HepG2 (cell line): ENCODE results near the gene ZBTB7C. TPM values are rescaled to one million over a fixed set of nuclear protein-coding genes. Genes with fewer than 3 reads are reported as not detected.

Experiments used
- ATAC-seq: fragments of 200-7000 bp; cut with Tn5 transposase; 3 replicates; pipeline ENCODE4 v1.9.1; 2020; ENCODE audit warnings: mild to moderate bottlenecking, moderate library complexity
- BruUV-seq: library from RNA; stranded (reverse); fragments of 400-500 nt; replicated peaks from 2 replicates; lab custom pipeline; 2021; lab: Mats Ljungman, UMichigan
- CTCF ChIA-PET: fragments of 300-600 bp; formaldehyde crosslinking; extraction: SDS; loops from one replicate; lab custom pipeline; 2021; ENCODE audit warnings: low total read pairs, inconsistent platforms, low intra/inter-chr PET ratio; lab: Yijun Ruan, JAX
- POLR2A ChIA-PET: fragments of 350-600 bp; sonication (Branson Sonifier 250); formaldehyde crosslinking; loops from one replicate; lab custom pipeline; 2020; ENCODE audit warnings: antibody characterized with exemption, inconsistent platforms; lab: Yijun Ruan, JAX
- DNase-seq: peaks from one replicate; pipeline ENCODE4 v3.0.0-alpha.2; 2015; ENCODE audit warnings: low spot score
- FAIRE-seq: peaks from 3 replicates; lab custom pipeline; 2011; peaks lifted over from hg19 to GRCh38; lab: Jason Lieb, UNC
- H2AFZ ChIP-seq: one replicate; pipeline ENCODE4 v1.6.1; 2011; ENCODE audit warnings: low read length, inconsistent platforms
- H3K27ac ChIP-seq: fragments of 300-600 bp; 3 replicates; pipeline ENCODE4 v1.8.0; 2011; ENCODE audit warnings: mixed run types, mild to moderate bottlenecking, mixed read lengths, low read length, inconsistent platforms; ENCODE audit not compliant: insufficient read depth; ENCODE audit errors: extremely low read length
- H3K27me3 ChIP-seq, 2 experiments: fragments of 200-600 bp in 1 of 2; 2 replicates in 1 of 2; 3 replicates in 1 of 2; pipeline versions ENCODE4 v1.6.0 to v1.8.0; 2011; ENCODE audit warnings: low read length in 2 of 2, mild to moderate bottlenecking in 2 of 2, moderate library complexity in 2 of 2, inconsistent platforms in 1 of 2; ENCODE audit not compliant: insufficient read depth in 2 of 2, control insufficient read depth in 1 of 2
- H3K36me3 ChIP-seq, 2 experiments: fragments of 200-600 bp in 1 of 2; replicated peaks in 1 of 2; 2 replicates in 1 of 2; 3 replicates in 1 of 2; pipeline versions ENCODE4 v1.5.1 to v1.8.0; 2011; ENCODE audit warnings: low read length in 2 of 2, inconsistent platforms in 1 of 2; ENCODE audit not compliant: insufficient read depth in 2 of 2, control insufficient read depth in 1 of 2
- H3K4me1 ChIP-seq: 2 replicates; pipeline ENCODE4 v1.5.1; 2012; ENCODE audit warnings: low read length, inconsistent platforms; ENCODE audit not compliant: insufficient read depth
- H3K4me2 ChIP-seq: 2 replicates; pipeline ENCODE4 v1.6.0; 2011; ENCODE audit warnings: low read depth, low read length, inconsistent platforms
- H3K4me3 ChIP-seq, 3 experiments: fragments of 200-600 bp in 1 of 3; sonication (generic), shearing (Covaris generic) in 1 of 3; replicated peaks in 1 of 3; 2 replicates each; pipeline ENCODE4 v1.5.1; 2011 to 2016; ENCODE audit warnings: low read length in 3 of 3, inconsistent platforms in 2 of 3, low read depth in 2 of 3, mild to moderate bottlenecking in 2 of 3, control low read depth in 1 of 3, mixed read lengths in 1 of 3; ENCODE audit not compliant: insufficient read depth in 1 of 3
- H3K79me2 ChIP-seq: one replicate; pipeline ENCODE4 v1.6.1; 2011; ENCODE audit warnings: low read length, inconsistent platforms; ENCODE audit not compliant: insufficient read depth
- H3K9ac ChIP-seq: 2 replicates; pipeline ENCODE4 v1.6.0; 2011; ENCODE audit warnings: mild to moderate bottlenecking, low read depth, low read length, inconsistent platforms; ENCODE audit not compliant: insufficient read depth
- H3K9me3 ChIP-seq: 2 replicates; pipeline ENCODE4 v1.5.1; 2012; ENCODE audit warnings: mild to moderate bottlenecking, low read length
- H4K20me1 ChIP-seq: 2 replicates; pipeline ENCODE4 v1.6.0; 2011; ENCODE audit warnings: inconsistent platforms, mild to moderate bottlenecking, low read length, moderate library complexity; ENCODE audit not compliant: insufficient read depth
- ARID5B ChIP-seq: IDR thresholded peaks from 2 replicates; pipeline ENCODE4 v1.4.0; 2020; ENCODE audit warnings: mild to moderate bottlenecking, missing genetic modification reagents
- DPF2 ChIP-seq: sonication (generic); formaldehyde crosslinking; IDR thresholded peaks from 2 replicates; pipeline ENCODE4 v1.4.0; 2020; ENCODE audit warnings: mild to moderate bottlenecking, low read depth, missing genetic modification reagents, borderline replicate concordance
- NFKB2 ChIP-seq: sonication (generic); formaldehyde crosslinking; IDR thresholded peaks from 2 replicates; pipeline ENCODE4 v1.4.0; 2020; ENCODE audit warnings: missing genetic modification reagents, borderline replicate concordance
- NR2C2 ChIP-seq: sonication (generic); formaldehyde crosslinking; IDR thresholded peaks from 2 replicates; pipeline ENCODE4 v1.4.0; 2020; ENCODE audit warnings: missing genetic modification reagents, mild to moderate bottlenecking, moderate library complexity, borderline replicate concordance
- ZNF747 ChIP-seq: sonication (generic); formaldehyde crosslinking; IDR thresholded peaks from 2 replicates; pipeline ENCODE4 v1.8.1; 2023; ENCODE audit warnings: missing genetic modification reagents, mild to moderate bottlenecking, borderline replicate concordance
- WGBS: methylation state at CpG from one replicate; pipeline ENCODE4 v1.1.6; 2017; ENCODE audit warnings: low lambda C conversion rate; 5-methylcytosine and 5-hydroxymethylcytosine counted together
- in situ Hi-C: cut with HindIII; loops from 2 replicates; pipeline ENCODE4 v1.10.0; 2017; ENCODE audit warnings: low pct_unique_long_range_greater_than_20kb; ENCODE audit not compliant: extremely low pct_ligation_motif_present
- intact Hi-C: fragments of 100-400 bp; cut with micrococcal nuclease; formaldehyde crosslinking; loops from one replicate; pipeline ENCODE4 v1.10.0; 2022; ENCODE audit not compliant: unreplicated experiment
- polyA plus RNA-seq, 8 experiments: library from polyadenylated mRNA; depleted of rRNA in 3 of 8; stranded (reverse) in 7 of 8; unstranded in 1 of 8; fragments of >200 nt; fragmentation: Illumina TruSeq in 4 of 8; extraction: Trizol in 4 of 8; gene quantifications; 2 replicates each; pipeline versions ENCODE4 v1.2.1 to v1.2.3, GENCODE V29; 2011 to 2016; ENCODE audit warnings: low read depth in 4 of 8, missing spikeins in 1 of 8, mixed read lengths in 1 of 8; ENCODE audit not compliant: insufficient read depth in 1 of 8
- total RNA-seq, 5 experiments: library from RNA; depleted of rRNA; stranded (reverse); fragments of >200 nt; fragmentation: Illumina TruSeq; extraction: Trizol; gene quantifications; 2 replicates each; pipeline ENCODE4 v1.2.3, GENCODE V29; 2016; ENCODE audit warnings: low read depth in 1 of 5

The ZBTB7C gene
- total and polyA plus RNA-seq, 2 of the 13 experiments (the other 11 are each of a cell fraction or from before 2014, with no cell fraction given) = 0.01 to 0.04 TPM

GRCh38 chr18:48203961-48204666, 205.1 kb downstream of the ZBTB7C start:
- ATAC-seq (no peak), FAIRE-seq (no peak), DNase-seq (no peak)
- 43% methylated on average over 6 of the region's 6 CpGs for WGBS
- CTCF ChIA-PET = no interaction called here
- Histone ChIP-seq H4K20me1 (no peaks in the 10 kb centered on the region), H3K4me3 (no peak overlapping the region), H3K4me1 (no peaks in the 10 kb centered on the region), H2AFZ (no peak overlapping the region), H3K27me3 (peaks cover 2 to 22% of the 10 kb centered on the region in 2 experiments; a peak in 3 of 5 replicates), H3K4me2 (no peak overlapping the region), H3K36me3 (no peaks in the 10 kb centered on the region), H3K27ac (no peak overlapping the region), H3K79me2 (no peaks in the 10 kb centered on the region), H3K9me3 (no peaks in the 10 kb centered on the region), H3K9ac (no peak overlapping the region)
- intact Hi-C loops = no loop called here
- POLR2A ChIA-PET = no interaction called here
- BruUV-seq = no TSS peak
- TF ChIP-seq NFKB2 (CRISPR knock-in tag) = no peak
- no peak for TF ChIP-seq ZNF747
- TF ChIP-seq NR2C2 (CRISPR knock-in tag) = no peak
- no peak for TF ChIP-seq ARID5B (CRISPR knock-in tag)
- no peak for TF ChIP-seq DPF2 (CRISPR knock-in tag)
- in situ Hi-C loops = no loop called here
